ENCODE results near the gene CDC14A. TPM values are rescaled to one million over a fixed set of nuclear protein-coding genes. Genes with fewer than 3 reads are reported as not detected.

Gene CDC14A
- total RNA-seq, 1 experiment from 2014 or later = 6.6 TPM

GRCh38 chr1:100481303-100481702 lies 129.0 kb downstream of the CDC14A start:
- Histone ChIP-seq H3K27me3 (ENCODE audit: control insufficient read depth, insufficient read depth, low read length) (no peaks in the 10 kb centered on the region), H3K27ac (ENCODE audit: low read length) (no peak overlapping the region), H3K4me3 (ENCODE audit: low read depth in 2 of 2, low read length in 2 of 2) (no peak overlapping the region), H3K4me1 (ENCODE audit: control insufficient read depth, insufficient read depth, low read length) (no peaks in the 10 kb centered on the region), H3K36me3 (ENCODE audit: control insufficient read depth, insufficient read depth, low read length) (no peaks in the 10 kb centered on the region), H3K9me3 (ENCODE audit: control insufficient read depth, insufficient read depth, low read depth, low read length) (no peaks in the 10 kb centered on the region)
- no peak for DNase-seq (ENCODE audit: low read depth, low spot score)
- BruUV-seq (replicated peaks) = no TSS peak
- in situ Hi-C loops (cut with HindIII; ENCODE audit: low pct_unique_long_range_greater_than_20kb, low sequenced_read_pairs) (no loop called here), intact Hi-C loops (cut with micrococcal nuclease; ENCODE audit: unreplicated experiment) (no loop called here)
- ChIA-PET POLR2A (no interaction called here), CTCF (no interaction called here)
- TF ChIP-seq CTCF (IDR thresholded peaks at IDR 0.05) (no peak), TCF7L2 (IDR thresholded peaks at IDR 0.05; ENCODE audit: low read depth, low read length) (no peak), SIN3A (IDR thresholded peaks at IDR 0.05; ENCODE audit: borderline replicate concordance, insufficient read depth, low read depth, low read length) (no peak), POLR2AphosphoS5 (IDR thresholded peaks at IDR 0.05; ENCODE audit: low read depth, low read length) (no peak), REST (IDR thresholded peaks at IDR 0.05; ENCODE audit: insufficient read depth in 1 of 2, low read depth in 2 of 2, low read length in 1 of 2) (no peak)
- ATAC-seq = no peak

- CTCF ChIA-PET = no interaction called here
- POLR2A ChIA-PET = no interaction called here
- intact Hi-C loops (cut with micrococcal nuclease; ENCODE audit: unreplicated experiment) = no loop called here
Measured at GRCh38 chr1:100482167-100482566, 129.9 kb downstream of the CDC14A start.

More at GRCh38 chr1:100482167-100482566, 129.9 kb downstream of the CDC14A start:
- in situ Hi-C loops (cut with HindIII; ENCODE audit: low pct_unique_long_range_greater_than_20kb, low sequenced_read_pairs) = no loop called here
- no TSS peak for BruUV-seq (replicated peaks)
- DNase-seq (ENCODE audit: low read depth, low spot score) = no peak
- Histone ChIP-seq H3K36me3 (ENCODE audit: control insufficient read depth, insufficient read depth, low read length) (no peaks in the 10 kb centered on the region), H3K4me3 (ENCODE audit: low read depth in 2 of 2, low read length in 2 of 2) (no peak overlapping the region), H3K27ac (ENCODE audit: low read length) (no peak overlapping the region), H3K27me3 (ENCODE audit: control insufficient read depth, insufficient read depth, low read length) (no peaks in the 10 kb centered on the region), H3K9me3 (ENCODE audit: control insufficient read depth, insufficient read depth, low read depth, low read length) (no peaks in the 10 kb centered on the region), H3K4me1 (ENCODE audit: control insufficient read depth, insufficient read depth, low read length) (no peaks in the 10 kb centered on the region)
- TF ChIP-seq POLR2AphosphoS5 (IDR thresholded peaks at IDR 0.05; ENCODE audit: low read depth, low read length) = no peak
- no peak for TF ChIP-seq SIN3A (IDR thresholded peaks at IDR 0.05; ENCODE audit: borderline replicate concordance, insufficient read depth, low read depth, low read length)
- no peak for TF ChIP-seq CTCF (IDR thresholded peaks at IDR 0.05)
- TF ChIP-seq TCF7L2 (IDR thresholded peaks at IDR 0.05; ENCODE audit: low read depth, low read length) = no peak
- no peak for TF ChIP-seq REST (IDR thresholded peaks at IDR 0.05; ENCODE audit: insufficient read depth in 1 of 2, low read depth in 2 of 2, low read length in 1 of 2)
- no peak for ATAC-seq
